IMR-90 (cell line): ENCODE measurements around the gene LDLRAD4. TPM values are rescaled to one million over a fixed set of nuclear protein-coding genes. Genes with fewer than 3 reads are reported as not detected.

Source experiments
- ATAC-seq: fragments of 200-7000 bp; cut with Tn5 transposase; 2 replicates; pipeline ENCODE4 v1.9.1; 2020; ENCODE audit warnings: low read depth, mild to moderate bottlenecking, moderate library complexity
- BruUV-seq: library from RNA; stranded (reverse); fragments of 400-500 nt; replicated peaks from 2 replicates; lab custom pipeline; 2021; lab: Mats Ljungman, UMichigan
- CTCF ChIA-PET: fragments of 300-600 bp; formaldehyde crosslinking; extraction: SDS; loops from one replicate; lab custom pipeline; 2021; ENCODE audit warnings: antibody characterized with exemption; lab: Yijun Ruan, JAX
- POLR2A ChIA-PET: fragments of 300-600 bp; sonication (Branson Sonifier 250); formaldehyde crosslinking; loops from one replicate; lab custom pipeline; 2022; ENCODE audit warnings: antibody characterized with exemption; ENCODE audit not compliant: unreplicated experiment; lab: Charles Lee
- DNase-seq: peaks from one replicate; pipeline ENCODE4 v3.0.0; 2013
- H2AFZ ChIP-seq: replicated peaks from 2 replicates; pipeline ENCODE3; 2013; ENCODE audit warnings: low read length, mild to moderate bottlenecking; ENCODE audit not compliant: poor library complexity
- H2AK5ac ChIP-seq: 2 replicates; pipeline ENCODE4 v1.6.1; 2013; ENCODE audit warnings: low read depth, low read length, inconsistent platforms
- H2AK9ac ChIP-seq: replicated peaks from 2 replicates; pipeline ENCODE3; 2013; ENCODE audit warnings: mild to moderate bottlenecking, low read depth, low read length, moderate library complexity; ENCODE audit not compliant: poor library complexity
- H2BK120ac ChIP-seq: 2 replicates; pipeline ENCODE4 v1.6.1; 2013; ENCODE audit warnings: low read depth, low read length, inconsistent platforms
- H2BK15ac ChIP-seq: 3 replicates; pipeline ENCODE4 v1.6.1; 2013; ENCODE audit warnings: low read depth, low read length, inconsistent platforms
- H2BK20ac ChIP-seq: 2 replicates; pipeline ENCODE4 v1.6.1; 2013; ENCODE audit warnings: low read depth, mild to moderate bottlenecking, inconsistent platforms, low read length, moderate library complexity
- H2BK5ac ChIP-seq: 2 replicates; pipeline ENCODE4 v1.6.1; 2013; ENCODE audit warnings: mild to moderate bottlenecking, low read depth, low read length, inconsistent platforms; ENCODE audit not compliant: poor library complexity, severe bottlenecking
- H3K14ac ChIP-seq: replicated peaks from 2 replicates; pipeline ENCODE4 v1.6.1; 2013; ENCODE audit warnings: low read depth, low read length, inconsistent platforms
- H3K18ac ChIP-seq: 2 replicates; pipeline ENCODE4 v1.6.1; 2013; ENCODE audit warnings: low read depth, low read length, control low read depth
- H3K23ac ChIP-seq: 2 replicates; pipeline ENCODE4 v1.6.1; 2013; ENCODE audit warnings: low read depth, low read length, inconsistent platforms
- H3K27ac ChIP-seq: 2 replicates; pipeline ENCODE4 v1.5.1; 2013; ENCODE audit warnings: mild to moderate bottlenecking, control low read depth, low read length; ENCODE audit not compliant: insufficient read depth
- H3K27me3 ChIP-seq: 2 replicates; pipeline ENCODE4 v1.6.1; 2013; ENCODE audit warnings: low read length; ENCODE audit not compliant: control insufficient read depth, insufficient read depth
- H3K36me3 ChIP-seq: 2 replicates; pipeline ENCODE4 v1.6.1; 2013; ENCODE audit warnings: low read length, mixed read lengths; ENCODE audit not compliant: control insufficient read depth, insufficient read depth
- H3K4ac ChIP-seq: 2 replicates; pipeline ENCODE4 v1.6.1; 2013; ENCODE audit warnings: low read depth, low read length, inconsistent platforms
- H3K4me1 ChIP-seq: 2 replicates; pipeline ENCODE4 v1.6.1; 2013; ENCODE audit warnings: low read length, mixed read lengths; ENCODE audit not compliant: control insufficient read depth, insufficient read depth
- H3K4me2 ChIP-seq: 2 replicates; pipeline ENCODE4 v1.6.1; 2013; ENCODE audit warnings: low read depth, mild to moderate bottlenecking, control low read depth, low read length, moderate library complexity
- H3K4me3 ChIP-seq: 2 replicates; pipeline ENCODE4 v1.5.1; 2013; ENCODE audit warnings: low read depth, mild to moderate bottlenecking, control low read depth, low read length, moderate library complexity; ENCODE audit not compliant: insufficient read depth
- H3K56ac ChIP-seq: 2 replicates; pipeline ENCODE4 v1.6.1; 2013; ENCODE audit warnings: low read length, inconsistent platforms; ENCODE audit not compliant: insufficient read depth; ENCODE audit errors: extremely low read depth
- H3K79me1 ChIP-seq, 2 experiments: 2 replicates each; pipeline ENCODE4 v1.6.1; 2013; ENCODE audit warnings: low read length in 2 of 2, inconsistent platforms in 1 of 2, low read depth in 1 of 2
- H3K9ac ChIP-seq: 2 replicates; pipeline ENCODE4 v1.6.1; 2013; ENCODE audit warnings: low read depth, low read length, control low read depth
- H3K9me1 ChIP-seq: 2 replicates; pipeline ENCODE4 v1.6.1; 2013; ENCODE audit warnings: low read length, inconsistent platforms; ENCODE audit not compliant: insufficient read depth
- H3K9me3 ChIP-seq: 2 replicates; pipeline ENCODE4 v1.6.1; 2013; ENCODE audit warnings: low read length; ENCODE audit not compliant: control insufficient read depth, insufficient read depth
- H4K20me1 ChIP-seq: 2 replicates; pipeline ENCODE4 v1.6.1; 2013; ENCODE audit warnings: low read length, inconsistent platforms; ENCODE audit not compliant: insufficient read depth
- H4K5ac ChIP-seq: 2 replicates; pipeline ENCODE4 v1.6.1; 2013; ENCODE audit warnings: mild to moderate bottlenecking, low read depth, low read length, control low read depth
- H4K8ac ChIP-seq, 2 experiments: 2 replicates each; pipeline ENCODE4 v1.6.1; 2013; ENCODE audit warnings: low read depth in 2 of 2, low read length in 2 of 2, control low read depth in 1 of 2, inconsistent platforms in 1 of 2
- H4K91ac ChIP-seq: 2 replicates; pipeline ENCODE4 v1.6.1; 2013; ENCODE audit warnings: low read depth, low read length, inconsistent platforms; ENCODE audit not compliant: insufficient read depth
- BHLHE40 ChIP-seq: fragments of 150-350 bp; IDR thresholded peaks from 2 replicates; pipeline ENCODE4 v1.6.1; 2016; ENCODE audit warnings: mild to moderate bottlenecking, low read depth, low read length
- CHD1 ChIP-seq: IDR thresholded peaks from 2 replicates; pipeline ENCODE4 v1.6.1; 2012; ENCODE audit warnings: low read depth, low read length, improper control_type of control experiment
- FOS ChIP-seq: fragments of 150-350 bp; IDR thresholded peaks from 2 replicates; pipeline ENCODE4 v1.6.1; 2016; ENCODE audit warnings: low read depth, low read length
- MXI1 ChIP-seq: IDR thresholded peaks from 2 replicates; pipeline ENCODE4 v1.6.1; 2012; ENCODE audit warnings: low read depth, mild to moderate bottlenecking, low read length, moderate library complexity, borderline replicate concordance
- NFE2L2 ChIP-seq: fragments of 150-350 bp; IDR thresholded peaks from 2 replicates; pipeline ENCODE4 v1.6.1; 2016; ENCODE audit warnings: low read depth, mild to moderate bottlenecking, low read length
- POLR2A ChIP-seq: IDR thresholded peaks from 2 replicates; pipeline ENCODE4 v1.6.1; 2012; ENCODE audit warnings: mild to moderate bottlenecking, low read depth, low read length
- RAD21 ChIP-seq: IDR thresholded peaks from 2 replicates; pipeline ENCODE4 v1.6.1; 2012; ENCODE audit warnings: low read length, improper control_type of control experiment
- RFX5 ChIP-seq: IDR thresholded peaks from 2 replicates; pipeline ENCODE4 v1.8.0; 2012; ENCODE audit warnings: low read depth, mild to moderate bottlenecking, low read length, moderate library complexity
- WGBS, 2 experiments: methylation state at CpG; one replicate each; pipeline versions ENCODE4 v1.1.5 to v1.1.7; 2013; ENCODE audit warnings: missing lambda C conversion rate in 2 of 2; ENCODE audit not compliant: insufficient read length in 1 of 2; ENCODE audit errors: extremely low coverage in 2 of 2; 5-methylcytosine and 5-hydroxymethylcytosine counted together
- dilution Hi-C: fragments of 300-500 bp; cut with HindIII; formaldehyde crosslinking; loops from one replicate; pipeline ENCODE4 v1.14.3; 2018; ENCODE audit warnings: low sequenced_read_pairs; ENCODE audit not compliant: unreplicated experiment
- in situ Hi-C: fragments of 300-500 bp; cut with MboI; formaldehyde crosslinking; loops from 3 replicates; pipeline ENCODE4 v1.14.3; 2019; ENCODE audit warnings: low sequenced_read_pairs, inconsistent platforms, mixed read lengths
- intact Hi-C: fragments of 100-400 bp; cut with micrococcal nuclease; formaldehyde crosslinking; loops from 2 replicates; pipeline ENCODE4 v1.10.0; 2022
- polyA plus RNA-seq, 3 experiments: library from polyadenylated mRNA; depleted of rRNA; stranded (reverse); fragments of >200 nt; gene quantifications; 2 replicates each; pipeline ENCODE4 v1.2.3, GENCODE V29; 2012; ENCODE audit warnings: low replicate concordance in 1 of 3
- total RNA-seq: library from RNA; depleted of rRNA; stranded (reverse); fragments of >200 nt; gene quantifications from 2 replicates; pipeline ENCODE4 v1.2.3, GENCODE V29; 2012
- TF ChIP-seq, protein P1 (sequence below): fragments of 150-350 bp; IDR thresholded peaks from 2 replicates; pipeline ENCODE4 v1.6.1; 2016; ENCODE audit warnings: low read depth, mild to moderate bottlenecking, low read length, moderate library complexity, borderline replicate concordance

Gene LDLRAD4
- total and polyA plus RNA-seq, 2 of the 4 experiments (the other 2 are of a cell fraction), result not detected

DNA sequence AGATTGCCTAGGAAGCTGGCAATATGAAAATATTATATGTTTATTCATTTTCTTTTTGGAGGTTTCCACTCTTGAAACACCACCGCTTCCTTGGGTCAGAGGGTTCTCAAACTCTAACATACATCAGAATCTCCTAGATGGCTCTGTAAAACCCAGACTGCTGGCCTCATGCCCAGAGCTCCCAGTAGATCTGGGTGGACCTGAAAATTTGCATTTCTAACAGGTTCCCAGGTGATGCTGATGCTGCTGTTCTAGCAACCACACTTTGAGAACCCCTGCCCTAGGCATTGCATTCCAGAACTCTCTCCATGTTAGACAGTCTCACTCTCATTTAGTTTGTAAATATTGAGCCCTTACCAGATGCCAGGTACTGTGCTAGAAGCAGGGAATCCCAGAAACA lies 368.4 kb downstream of the LDLRAD4 start:
- H2AK5ac ChIP-seq, result no peak overlapping the region
- no peak overlapping the region for H2AFZ ChIP-seq
- no peak overlapping the region for H3K56ac ChIP-seq
- H3K9me1 ChIP-seq, result no peaks in the 10 kb centered on the region
- BruUV-seq, result no TSS peak
- H3K36me3 ChIP-seq, result no peaks in the 10 kb centered on the region
- H2BK20ac ChIP-seq, result no peak overlapping the region
- no peaks in the 10 kb centered on the region for H4K20me1 ChIP-seq
- no peaks in the 10 kb centered on the region for H3K27me3 ChIP-seq
- no peak overlapping the region for H2BK15ac ChIP-seq
- dilution Hi-C loops, result no loop called here
- no peak overlapping the region for H3K4ac ChIP-seq
- ATAC-seq, result no peak
- no peak overlapping the region for H3K18ac ChIP-seq
- no peak overlapping the region for H3K23ac ChIP-seq
- in situ Hi-C loops, result no loop called here
- H3K4me3 ChIP-seq, result no peak overlapping the region
- WGBS, 2 experiments, result no CpG with 5 or more reads among the region's 1 CpG
- H2BK5ac ChIP-seq, result no peak overlapping the region
- no peak overlapping the region for H4K91ac ChIP-seq
- no peak overlapping the region for H4K5ac ChIP-seq
- ChIA-PET POLR2A (no interaction called here), CTCF (no interaction called here)
- H3K79me1 ChIP-seq, result no peaks in the 10 kb centered on the region
- DNase-seq, result no peak
- TF ChIP-seq MXI1 (no peak), POLR2A (no peak), CHD1 (no peak), RAD21 (no peak), FOS (no peak), BHLHE40 (no peak), NFE2L2 (no peak), RFX5 (no peak)
- TF ChIP-seq, protein P1, sequence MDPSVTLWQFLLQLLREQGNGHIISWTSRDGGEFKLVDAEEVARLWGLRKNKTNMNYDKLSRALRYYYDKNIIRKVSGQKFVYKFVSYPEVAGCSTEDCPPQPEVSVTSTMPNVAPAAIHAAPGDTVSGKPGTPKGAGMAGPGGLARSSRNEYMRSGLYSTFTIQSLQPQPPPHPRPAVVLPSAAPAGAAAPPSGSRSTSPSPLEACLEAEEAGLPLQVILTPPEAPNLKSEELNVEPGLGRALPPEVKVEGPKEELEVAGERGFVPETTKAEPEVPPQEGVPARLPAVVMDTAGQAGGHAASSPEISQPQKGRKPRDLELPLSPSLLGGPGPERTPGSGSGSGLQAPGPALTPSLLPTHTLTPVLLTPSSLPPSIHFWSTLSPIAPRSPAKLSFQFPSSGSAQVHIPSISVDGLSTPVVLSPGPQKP, result no peak
- intact Hi-C loops, result no loop called here
- no peak overlapping the region for H2AK9ac ChIP-seq
- no peak overlapping the region for H3K27ac ChIP-seq
- no peaks in the 10 kb centered on the region for H3K4me1 ChIP-seq
- no peak overlapping the region for H2BK120ac ChIP-seq
- H3K9me3 ChIP-seq, result no peaks in the 10 kb centered on the region
- H3K14ac ChIP-seq, result no peak overlapping the region
- no peak overlapping the region for H3K4me2 ChIP-seq
- no peak overlapping the region for H4K8ac ChIP-seq
- H3K9ac ChIP-seq, result no peak overlapping the region
